ENCODE measurements around the gene ABLIM2. TPM values are rescaled to one million over a fixed set of nuclear protein-coding genes. Genes with fewer than 3 reads are reported as not detected.

ABLIM2 gene
- total and polyA plus RNA-seq, 2 experiments from 2014 or later: 1.5 to 4.3 TPM

- TF ChIP-seq, protein P1, sequence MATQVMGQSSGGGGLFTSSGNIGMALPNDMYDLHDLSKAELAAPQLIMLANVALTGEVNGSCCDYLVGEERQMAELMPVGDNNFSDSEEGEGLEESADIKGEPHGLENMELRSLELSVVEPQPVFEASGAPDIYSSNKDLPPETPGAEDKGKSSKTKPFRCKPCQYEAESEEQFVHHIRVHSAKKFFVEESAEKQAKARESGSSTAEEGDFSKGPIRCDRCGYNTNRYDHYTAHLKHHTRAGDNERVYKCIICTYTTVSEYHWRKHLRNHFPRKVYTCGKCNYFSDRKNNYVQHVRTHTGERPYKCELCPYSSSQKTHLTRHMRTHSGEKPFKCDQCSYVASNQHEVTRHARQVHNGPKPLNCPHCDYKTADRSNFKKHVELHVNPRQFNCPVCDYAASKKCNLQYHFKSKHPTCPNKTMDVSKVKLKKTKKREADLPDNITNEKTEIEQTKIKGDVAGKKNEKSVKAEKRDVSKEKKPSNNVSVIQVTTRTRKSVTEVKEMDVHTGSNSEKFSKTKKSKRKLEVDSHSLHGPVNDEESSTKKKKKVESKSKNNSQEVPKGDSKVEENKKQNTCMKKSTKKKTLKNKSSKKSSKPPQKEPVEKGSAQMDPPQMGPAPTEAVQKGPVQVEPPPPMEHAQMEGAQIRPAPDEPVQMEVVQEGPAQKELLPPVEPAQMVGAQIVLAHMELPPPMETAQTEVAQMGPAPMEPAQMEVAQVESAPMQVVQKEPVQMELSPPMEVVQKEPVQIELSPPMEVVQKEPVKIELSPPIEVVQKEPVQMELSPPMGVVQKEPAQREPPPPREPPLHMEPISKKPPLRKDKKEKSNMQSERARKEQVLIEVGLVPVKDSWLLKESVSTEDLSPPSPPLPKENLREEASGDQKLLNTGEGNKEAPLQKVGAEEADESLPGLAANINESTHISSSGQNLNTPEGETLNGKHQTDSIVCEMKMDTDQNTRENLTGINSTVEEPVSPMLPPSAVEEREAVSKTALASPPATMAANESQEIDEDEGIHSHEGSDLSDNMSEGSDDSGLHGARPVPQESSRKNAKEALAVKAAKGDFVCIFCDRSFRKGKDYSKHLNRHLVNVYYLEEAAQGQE (IDR thresholded peaks at IDR 0.05; ENCODE audit: unreplicated experiment): no peak
- TF ChIP-seq ETS1 (IDR thresholded peaks at IDR 0.05): no peak
Measured at GRCh38 chr4:7956934-7957656, 201.5 kb downstream of the ABLIM2 start (continued).

DNA sequence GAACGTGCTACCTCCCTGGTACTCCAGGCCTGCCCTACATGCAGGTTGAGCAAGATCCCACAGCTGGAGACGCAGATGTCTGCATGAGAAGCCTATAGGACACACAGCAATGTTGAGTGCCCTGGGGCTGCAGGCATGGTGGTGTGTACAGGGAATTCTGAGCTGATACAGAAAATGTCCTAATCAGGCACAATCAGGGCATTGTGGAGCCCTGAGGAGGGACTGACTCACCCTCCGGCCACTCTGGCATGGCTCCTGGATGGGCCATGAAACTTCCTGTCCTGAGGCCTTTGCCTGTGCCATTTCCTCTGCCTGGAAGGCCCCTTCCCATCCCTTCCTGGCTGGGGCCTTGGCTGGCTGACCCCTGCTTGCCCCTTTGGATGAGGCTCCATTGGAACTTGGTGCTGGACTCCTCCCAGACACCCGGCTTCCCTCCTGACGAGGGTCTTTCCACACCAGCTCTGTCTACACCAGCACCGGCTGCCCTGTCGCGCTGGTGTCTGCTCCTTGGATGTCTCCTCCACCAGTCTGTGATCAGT lies 202.3 kb downstream of the ABLIM2 start:
- Histone ChIP-seq H4K20me1 (replicated peaks; ENCODE audit: insufficient read depth) (no peaks in the 10 kb centered on the region), H3K4me3 (no peak overlapping the region), H3K4me1 (ENCODE audit: insufficient read depth) (peaks cover 17% of the 10 kb centered on the region), H3F3A (replicated peaks; ENCODE audit: low read depth) (0 out of 2 replicates have a peak, but pooled peaks cover 6% of the 10 kb centered on the region), H3K9me2 (ENCODE audit: insufficient read depth) (no peaks in the 10 kb centered on the region), H3K27me3 (ENCODE audit: insufficient read depth) (no peaks in the 10 kb centered on the region), H3K36me3 (ENCODE audit: insufficient read depth) (no peaks in the 10 kb centered on the region), H2AFZ (no peak overlapping the region), H3K79me2 (replicated peaks; ENCODE audit: insufficient read depth) (no peaks in the 10 kb centered on the region), H3K27ac (ENCODE audit: low read depth) (no peak overlapping the region), H3K4me2 (no peak overlapping the region)
- Mint-ChIP-seq H3K4me1 (peaks cover 21% of the 10 kb centered on the region), H3K27me3 (ENCODE audit: insufficient read depth, low read depth, poor library complexity) (no peaks in the 10 kb centered on the region), H3K36me3 (ENCODE audit: low read depth) (no peaks in the 10 kb centered on the region), H3K27ac (no peak overlapping the region), H3K9me3 (peaks cover 3% of the 10 kb centered on the region; the same call in 1 of the 3 replicates), H3K4me3 (no peak overlapping the region)
- ATAC-seq (no peak), DNase-seq (ENCODE audit: low spot score) (no peak)
- no peak for TF ChIP-seq ZNF114 (CRISPR knock-in tag; IDR thresholded peaks at IDR 0.05)
- no peak for TF ChIP-seq JUNB (IDR thresholded peaks at IDR 0.05; ENCODE audit: unreplicated experiment)
- TF ChIP-seq NANOG (IDR thresholded peaks at IDR 0.05; ENCODE audit: borderline replicate concordance): no peak
- TF ChIP-seq, protein P2, sequence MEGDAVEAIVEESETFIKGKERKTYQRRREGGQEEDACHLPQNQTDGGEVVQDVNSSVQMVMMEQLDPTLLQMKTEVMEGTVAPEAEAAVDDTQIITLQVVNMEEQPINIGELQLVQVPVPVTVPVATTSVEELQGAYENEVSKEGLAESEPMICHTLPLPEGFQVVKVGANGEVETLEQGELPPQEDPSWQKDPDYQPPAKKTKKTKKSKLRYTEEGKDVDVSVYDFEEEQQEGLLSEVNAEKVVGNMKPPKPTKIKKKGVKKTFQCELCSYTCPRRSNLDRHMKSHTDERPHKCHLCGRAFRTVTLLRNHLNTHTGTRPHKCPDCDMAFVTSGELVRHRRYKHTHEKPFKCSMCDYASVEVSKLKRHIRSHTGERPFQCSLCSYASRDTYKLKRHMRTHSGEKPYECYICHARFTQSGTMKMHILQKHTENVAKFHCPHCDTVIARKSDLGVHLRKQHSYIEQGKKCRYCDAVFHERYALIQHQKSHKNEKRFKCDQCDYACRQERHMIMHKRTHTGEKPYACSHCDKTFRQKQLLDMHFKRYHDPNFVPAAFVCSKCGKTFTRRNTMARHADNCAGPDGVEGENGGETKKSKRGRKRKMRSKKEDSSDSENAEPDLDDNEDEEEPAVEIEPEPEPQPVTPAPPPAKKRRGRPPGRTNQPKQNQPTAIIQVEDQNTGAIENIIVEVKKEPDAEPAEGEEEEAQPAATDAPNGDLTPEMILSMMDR (conservative IDR thresholded peaks at IDR 0.05; ENCODE audit: low read depth in 2 of 2): no peak
- no peak for TF ChIP-seq ETS1 (IDR thresholded peaks at IDR 0.05)
- TF ChIP-seq EZH2phosphoT487 (IDR thresholded peaks at IDR 0.05; ENCODE audit: unreplicated experiment): no peak
- TF ChIP-seq ZNF462 (CRISPR knock-in tag; IDR thresholded peaks at IDR 0.05): no peak
- no peak for TF ChIP-seq ZNF331 (CRISPR knock-in tag; IDR thresholded peaks at IDR 0.05; ENCODE audit: low read depth)
- no peak for TF ChIP-seq POLR2AphosphoS5 (IDR thresholded peaks at IDR 0.05; ENCODE audit: low read depth)
